Islet of Langerhans (tissue), 1 donor: ENCODE data around the gene LAGE3.
A peak's percentile ranks its signal among the peaks of the same experiment; 100 is the strongest.

Source experiments
- FAIRE-seq: peaks from one replicate; lab custom pipeline; 2011; peaks lifted over from hg19 to GRCh38; lab: Jason Lieb, UNC

Gene LAGE3

GRCh38 chrX:154434394-154435168, 44.5 kb downstream of the LAGE3 start:
- FAIRE-seq = no peak

DNA sequence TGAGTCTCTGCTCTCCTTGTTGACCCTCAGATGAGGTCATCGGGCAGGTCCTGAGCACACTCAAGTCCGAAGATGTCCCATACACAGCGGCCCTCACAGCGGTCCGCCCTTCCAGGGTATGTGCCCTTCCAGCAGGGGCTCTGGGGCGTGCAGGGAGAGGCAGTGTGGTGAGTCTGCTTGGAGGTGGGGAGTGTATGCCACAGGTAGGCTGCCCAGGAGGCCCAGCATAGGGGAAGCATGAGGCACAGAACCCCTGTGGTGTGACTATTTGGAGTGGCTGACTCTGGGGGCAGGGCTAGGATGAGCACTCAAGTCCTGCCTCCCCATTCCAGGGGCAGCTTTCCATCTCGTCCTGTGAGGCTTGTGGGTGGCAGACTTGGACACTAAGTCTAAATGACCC, 45.5 kb downstream of the LAGE3 start:
- no peak for FAIRE-seq

- FAIRE-seq = no peak
These were observed 46.9 kb downstream of the LAGE3 start for GRCh38 chrX:154432210-154432609.

- FAIRE-seq = no peak
These were observed 47.7 kb downstream of the LAGE3 start for GRCh38 chrX:154431341-154431740.

DNA sequence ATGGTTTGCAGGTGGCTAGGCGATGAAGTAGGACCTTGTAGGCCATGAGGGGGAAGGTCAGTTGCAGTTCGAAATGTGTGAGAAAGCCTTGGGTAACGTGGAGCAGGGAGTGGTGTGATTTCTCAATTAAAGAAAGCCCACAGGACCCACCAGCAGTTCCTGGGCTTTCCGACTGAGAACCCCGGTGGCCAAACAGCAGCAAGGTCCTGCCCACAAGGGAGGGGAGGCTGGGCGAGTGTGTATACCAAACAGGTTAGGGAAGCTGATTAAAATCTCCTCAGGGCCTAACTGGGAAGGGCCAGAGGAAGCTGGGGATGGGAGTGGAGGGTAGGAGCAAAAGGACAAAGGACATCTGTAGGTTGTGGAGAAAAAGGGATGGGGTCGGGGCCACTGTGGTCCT, 48.2 kb downstream of the LAGE3 start:
- no peak for FAIRE-seq

GRCh38 chrX:154430479-154430878, 48.6 kb downstream of the LAGE3 start:
- no peak for FAIRE-seq

- FAIRE-seq = no peak
These were observed 49.4 kb downstream of the LAGE3 start for GRCh38 chrX:154429711-154430110.

DNA sequence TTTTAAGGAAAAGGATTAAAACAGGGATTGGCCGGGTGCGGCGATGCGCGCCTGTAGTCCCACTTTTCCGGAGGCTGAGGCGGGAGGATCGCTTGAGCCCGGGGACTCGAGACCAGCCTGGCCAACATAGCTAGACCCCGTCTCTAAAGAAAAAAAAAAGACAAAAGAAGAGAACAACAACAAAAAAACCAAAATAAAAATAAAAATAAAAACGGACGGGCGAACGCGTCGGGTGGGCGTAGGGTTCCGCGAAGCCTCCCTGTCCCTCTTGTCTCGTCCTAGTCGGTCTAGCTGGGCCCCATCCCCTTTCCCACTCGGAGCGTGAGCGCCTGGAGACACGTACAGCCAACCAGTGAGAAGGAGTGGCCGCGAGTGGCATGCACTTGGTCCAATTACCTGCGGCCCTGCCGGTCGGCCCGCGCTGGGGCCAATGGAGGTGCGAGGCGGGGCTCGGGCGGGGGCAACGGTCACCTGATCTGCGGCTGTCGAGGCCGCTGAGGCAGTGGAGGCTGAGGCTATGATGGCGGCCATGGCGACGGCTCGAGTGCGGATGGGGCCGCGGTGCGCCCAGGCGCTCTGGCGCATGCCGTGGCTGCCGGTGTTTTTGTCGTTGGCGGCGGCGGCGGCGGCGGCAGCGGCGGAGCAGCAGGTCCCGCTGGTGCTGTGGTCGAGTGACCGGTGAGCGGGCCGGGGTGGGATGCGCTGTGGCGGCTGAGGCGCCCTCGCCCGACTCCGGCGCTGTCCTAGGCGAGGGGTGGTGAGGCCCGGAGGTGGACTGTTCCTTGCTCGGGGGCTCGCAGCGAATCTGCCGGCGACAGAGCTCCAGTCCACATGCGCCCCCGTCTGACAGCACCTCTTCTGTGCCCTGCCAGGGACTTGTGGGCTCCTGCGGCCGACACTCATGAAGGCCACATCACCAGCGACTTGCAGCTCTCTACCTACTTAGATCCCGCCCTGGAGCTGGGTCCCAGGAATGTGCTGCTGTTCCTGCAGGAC, 50.6 kb downstream of the LAGE3 start, which contains the start of gene ATP6AP1:
ATP6AP1 (plus strand) TSS at position 502 of the 996 bp plus-strand sequence; CDS start at position 518, 16 bp downstream.
- peak; percentile 83 for FAIRE-seq
